Keratinocyte (primary cell): ENCODE data around the gene DHX35. TPM values are rescaled to one million over a fixed set of nuclear protein-coding genes. Genes with fewer than 3 reads are reported as not detected.

Experiments used
- DNase-seq: peaks from one replicate; pipeline ENCODE4 v3.0.0-alpha.2; 2011; ENCODE audit warnings: low read depth, missing footprints, low spot score
- FAIRE-seq: peaks from 2 replicates; lab custom pipeline; 2011; peaks lifted over from hg19 to GRCh38; lab: Jason Lieb, UNC
- H2AFZ ChIP-seq: 2 replicates; pipeline ENCODE4 v1.6.0; 2012; ENCODE audit warnings: low read length, control low read depth, inconsistent platforms; ENCODE audit not compliant: control insufficient read depth
- H3K27ac ChIP-seq: 2 replicates; pipeline ENCODE4 v1.5.1; 2011; ENCODE audit warnings: low read length; ENCODE audit not compliant: control insufficient read depth, insufficient read depth
- H3K27me3 ChIP-seq: 3 replicates; pipeline ENCODE4 v1.6.0; 2011; ENCODE audit warnings: low read length; ENCODE audit not compliant: control insufficient read depth, insufficient read depth; ENCODE audit errors: extremely low read depth
- H3K36me3 ChIP-seq, 2 experiments: 2 replicates in 1 of 2; 3 replicates in 1 of 2; pipeline ENCODE4 v1.5.1; 2011; ENCODE audit warnings: low read length in 2 of 2, mild to moderate bottlenecking in 1 of 2; ENCODE audit not compliant: control insufficient read depth in 2 of 2, insufficient read depth in 2 of 2; ENCODE audit errors: extremely low read depth in 1 of 2
- H3K4me1 ChIP-seq: 3 replicates; pipeline ENCODE4 v1.5.1; 2011; ENCODE audit warnings: low read length; ENCODE audit not compliant: control insufficient read depth, insufficient read depth; ENCODE audit errors: extremely low read depth
- H3K4me2 ChIP-seq: 3 replicates; pipeline ENCODE4 v1.6.0; 2011; ENCODE audit warnings: low read depth, low read length; ENCODE audit not compliant: control insufficient read depth, insufficient read depth; ENCODE audit errors: extremely low read depth
- H3K4me3 ChIP-seq, 3 experiments: fragments of 200-600 bp in 1 of 3; sonication (generic) in 1 of 3; 2 replicates in 2 of 3; 3 replicates in 1 of 3; pipeline ENCODE4 v1.5.1; 2011 to 2016; ENCODE audit warnings: low read length in 3 of 3, mild to moderate bottlenecking in 3 of 3, control low read depth in 2 of 3, inconsistent platforms in 1 of 3, low read depth in 1 of 3, mixed read lengths in 1 of 3, mixed run types in 1 of 3, moderate library complexity in 1 of 3; ENCODE audit not compliant: control insufficient read depth in 2 of 3, insufficient read depth in 2 of 3; ENCODE audit errors: extremely low read depth in 1 of 3
- H3K79me2 ChIP-seq: 2 replicates; pipeline ENCODE4 v1.6.0; 2012; ENCODE audit warnings: low read length; ENCODE audit not compliant: control insufficient read depth, insufficient read depth
- H3K9ac ChIP-seq: 3 replicates; pipeline ENCODE4 v1.6.0; 2011; ENCODE audit warnings: low read length; ENCODE audit not compliant: control insufficient read depth, insufficient read depth; ENCODE audit errors: extremely low read depth
- H3K9me1 ChIP-seq: 3 replicates; pipeline ENCODE4 v1.6.0; 2011; ENCODE audit warnings: low read length; ENCODE audit not compliant: control insufficient read depth, insufficient read depth; ENCODE audit errors: extremely low read depth
- H3K9me3 ChIP-seq: 2 replicates; pipeline ENCODE4 v1.5.1; 2012; ENCODE audit warnings: low read depth, low read length; ENCODE audit not compliant: control insufficient read depth
- H4K20me1 ChIP-seq: 3 replicates; pipeline ENCODE4 v1.6.0; 2011; ENCODE audit warnings: low read length; ENCODE audit not compliant: control insufficient read depth, insufficient read depth; ENCODE audit errors: extremely low read depth
- CTCF ChIP-seq, 3 experiments: IDR thresholded peaks in 1 of 3; conservative IDR thresholded peaks in 1 of 3; optimal IDR thresholded peaks in 1 of 3; 2 replicates in 2 of 3; 3 replicates in 1 of 3; pipeline versions ENCODE3 to v1.5.1; 2011; ENCODE audit warnings: low read length in 3 of 3, mild to moderate bottlenecking in 3 of 3, moderate library complexity in 2 of 3, control low read depth in 1 of 3, inconsistent platforms in 1 of 3; ENCODE audit not compliant: insufficient read depth in 2 of 3; ENCODE audit errors: extremely low read depth in 1 of 3
- EZH2 ChIP-seq: IDR thresholded peaks from one replicate; pipeline ENCODE4 v1.6.1; 2012; ENCODE audit warnings: inconsistent platforms, mild to moderate bottlenecking, low read length, moderate library complexity
- dilution Hi-C: fragments of 300-500 bp; cut with MboI; formaldehyde crosslinking; loops from one replicate; pipeline ENCODE4 v1.7.0; 2020; ENCODE audit warnings: low sequenced_read_pairs; ENCODE audit not compliant: extremely low pct_ligation_motif_present
- polyA plus RNA-seq, 5 experiments: library from polyadenylated mRNA; depleted of rRNA in 3 of 5; stranded (reverse) in 3 of 5; stranded (forward) in 1 of 5; unstranded in 1 of 5; fragments of >200 nt; gene quantifications; 1 replicate in 1 of 5; 2 replicates in 3 of 5; 3 replicates in 1 of 5; pipeline versions ENCODE4 v1.2.1 to v1.2.3, GENCODE V29; 2011 to 2012; ENCODE audit warnings: missing spikeins in 2 of 5, low read depth in 1 of 5, low replicate concordance in 1 of 5

Gene DHX35
- polyA plus RNA-seq, 1 donor (not counting 4 experiments of a cell fraction or from before 2014, with no cell fraction given): 9.8 TPM

- Histone ChIP-seq H3K27ac (no peak overlapping the region), H3K27me3 (no peaks in the 10 kb centered on the region), H2AFZ (peak overlapping the region; percentile 81), H3K79me2 (no peaks in the 10 kb centered on the region), H3K4me1 (no peaks in the 10 kb centered on the region), H3K4me3 (peak overlapping the region in 2 of 3 experiments; percentile 69 to 76), H3K9me3 (no peaks in the 10 kb centered on the region), H3K9ac (peak overlapping the region; percentile 71), H3K4me2 (peak overlapping the region; percentile 88), H3K36me3 (no peaks in the 10 kb centered on the region), H4K20me1 (no peaks in the 10 kb centered on the region), H3K9me1 (no peaks in the 10 kb centered on the region)
- dilution Hi-C loops: no loop called here
- TF ChIP-seq EZH2: no peak
- no peak for TF ChIP-seq CTCF (optimal IDR thresholded peaks at IDR 0.05 in 1 of 3, IDR thresholded peaks at IDR 0.05 in 1 of 3, conservative IDR thresholded peaks at IDR 0.05 in 1 of 3; ENCODE audit: extremely low read depth in 1 of 3, insufficient read depth in 2 of 3, low read length in 3 of 3)
- no peak for DNase-seq
- FAIRE-seq: no peak
These were observed 88.4 kb downstream of the DHX35 start for GRCh38 chr20:39050555-39050902.

GRCh38 chr20:39052676-39053075 lies 90.5 kb downstream of the DHX35 start:
- Histone ChIP-seq H3K4me1 (no peaks in the 10 kb centered on the region), H3K27ac (no peak overlapping the region), H3K4me2 (no peak overlapping the region), H3K79me2 (no peaks in the 10 kb centered on the region), H4K20me1 (no peaks in the 10 kb centered on the region), H3K9me1 (no peaks in the 10 kb centered on the region), H3K9ac (no peak overlapping the region), H3K27me3 (no peaks in the 10 kb centered on the region), H2AFZ (no peak overlapping the region), H3K9me3 (no peaks in the 10 kb centered on the region), H3K36me3 (no peaks in the 10 kb centered on the region), H3K4me3 (no peak overlapping the region)
- dilution Hi-C loops: no loop called here
- DNase-seq: no peak
- TF ChIP-seq EZH2 (no peak), CTCF (optimal IDR thresholded peaks at IDR 0.05 in 1 of 3, IDR thresholded peaks at IDR 0.05 in 1 of 3, conservative IDR thresholded peaks at IDR 0.05 in 1 of 3; ENCODE audit: extremely low read depth in 1 of 3, insufficient read depth in 2 of 3, low read length in 3 of 3) (no peak)
- no peak for FAIRE-seq
